GM18870 (cell line): ENCODE data around the gene KMT2A.
"Not testable (repeated sequence)": the region's sequence is repeated elsewhere in the genome, so short reads cannot be mapped to it uniquely, and the experiment has no call there.

Experiments
- ATAC-seq: cut with Tn5 transposase; IDR thresholded peaks from one replicate; pipeline ENCODE4 v1.9.1; 2021; ENCODE audit warnings: moderate library complexity; ENCODE audit not compliant: unreplicated experiment

Gene KMT2A

GRCh38 chr11:118481238-118481637, 44.9 kb downstream of the KMT2A start:
- ATAC-seq = not testable (repeated sequence)

GRCh38 chr11:118484405-118484804, 48.1 kb downstream of the KMT2A start:
- no peak for ATAC-seq

- no peak for ATAC-seq
Measured at GRCh38 chr11:118485273-118485672, 49.0 kb downstream of the KMT2A start.

- ATAC-seq = no peak
Measured at GRCh38 chr11:118488480-118489109, 52.3 kb downstream of the KMT2A start.

GRCh38 chr11:118491041-118491440, 54.7 kb downstream of the KMT2A start:
- no peak for ATAC-seq

GRCh38 chr11:118497831-118498230, 61.5 kb downstream of the KMT2A start:
- ATAC-seq = no peak

GRCh38 chr11:118503216-118503615, 66.9 kb downstream of the KMT2A start:
- no peak for ATAC-seq

- ATAC-seq = no peak
Measured at GRCh38 chr11:118511601-118512000, 75.3 kb downstream of the KMT2A start.

GRCh38 chr11:118514103-118514502, 77.8 kb downstream of the KMT2A start:
- no peak for ATAC-seq

GRCh38 chr11:118519549-118519948, 83.3 kb downstream of the KMT2A start:
- no peak for ATAC-seq

- no peak for ATAC-seq
Measured at GRCh38 chr11:118521892-118522311, 85.6 kb downstream of the KMT2A start.

- no peak for ATAC-seq
Measured at GRCh38 chr11:118522571-118523072, 86.3 kb downstream of the KMT2A start.

- ATAC-seq = no peak
Measured at GRCh38 chr11:118524356-118524755, 88.1 kb downstream of the KMT2A start.

- no peak for ATAC-seq
Measured at GRCh38 chr11:118524757-118525470, 88.6 kb downstream of the KMT2A start.

- ATAC-seq = no peak
Measured at GRCh38 chr11:118526688-118527087, 90.4 kb downstream of the KMT2A start.

- no peak for ATAC-seq
Measured at GRCh38 chr11:118527109-118527508, 90.8 kb downstream of the KMT2A start, which contains the start of gene TTC36. Gene TTC36, plus strand, starts transcription at chr11:118527474. Its CDS starts 21 bp downstream, at chr11:118527495.

- ATAC-seq = no peak
Measured at GRCh38 chr11:118528511-118528910, 92.2 kb downstream of the KMT2A start.

- no peak for ATAC-seq
Measured at GRCh38 chr11:118529584-118530175, 93.4 kb downstream of the KMT2A start.

GRCh38 chr11:118530180-118530682, 93.9 kb downstream of the KMT2A start:
- ATAC-seq = no peak

GRCh38 chr11:118530683-118531596, 94.6 kb downstream of the KMT2A start, which contains the start of gene TMEM25:
Gene TMEM25, plus strand, starts transcription at chr11:118531192. Its CDS starts 610 bp downstream, at chr11:118531802.
- peak; percentile 37 for ATAC-seq
